ENCODE measurements around the gene PIH1D2.
"Not testable (repeated sequence)": the region's sequence is repeated elsewhere in the genome, so short reads cannot be mapped to it uniquely, and the experiment has no call there.

PIH1D2 gene

GRCh38 chr11:112073941-112074811 is at the start of gene PIH1D2, which contains the start of gene NKAPD1:
PIH1D2 (minus strand) TSS chr11:112074017; CDS start chr11:112073174, 843 bp downstream.
NKAPD1 (plus strand) TSS chr11:112074299; CDS start chr11:112075575, 1,276 bp downstream.
- peak; percentile 89 to 96 for DNase-seq

- no peak for DNase-seq
Observed at GRCh38 chr11:112123129-112123528, 49.3 kb upstream of the PIH1D2 start.

DNA sequence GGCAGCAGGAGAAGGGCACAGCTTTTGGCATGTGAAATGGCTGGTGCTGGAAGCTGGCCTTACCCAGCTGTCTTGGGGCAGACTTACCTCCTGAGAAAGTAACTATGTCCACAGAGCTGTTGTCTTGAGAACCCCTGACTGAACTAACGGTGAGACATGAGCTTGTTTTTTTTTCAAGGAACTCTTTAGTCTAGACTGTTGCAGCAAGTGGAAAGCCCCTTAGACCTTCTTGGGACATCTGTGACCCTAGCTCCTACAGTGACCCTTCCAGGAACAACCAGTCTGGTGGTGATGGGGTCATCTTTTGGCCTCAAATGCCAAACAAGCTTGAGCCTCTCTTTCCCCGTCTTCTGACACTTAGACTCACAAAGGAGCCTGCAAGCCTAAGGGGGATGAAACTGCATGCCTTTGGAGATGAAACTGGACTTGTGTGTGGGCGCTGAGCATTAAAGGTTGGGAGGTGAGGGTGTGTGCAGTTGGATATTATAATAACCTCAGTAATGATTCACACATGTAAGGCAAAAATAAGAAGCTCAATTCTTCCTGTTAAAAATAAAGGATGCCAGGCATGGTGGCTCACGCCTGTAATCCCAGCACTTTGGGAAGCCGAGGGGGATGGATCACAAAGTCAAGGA is 48.3 kb upstream of the PIH1D2 start:
- DNase-seq, result no peak

DNA sequence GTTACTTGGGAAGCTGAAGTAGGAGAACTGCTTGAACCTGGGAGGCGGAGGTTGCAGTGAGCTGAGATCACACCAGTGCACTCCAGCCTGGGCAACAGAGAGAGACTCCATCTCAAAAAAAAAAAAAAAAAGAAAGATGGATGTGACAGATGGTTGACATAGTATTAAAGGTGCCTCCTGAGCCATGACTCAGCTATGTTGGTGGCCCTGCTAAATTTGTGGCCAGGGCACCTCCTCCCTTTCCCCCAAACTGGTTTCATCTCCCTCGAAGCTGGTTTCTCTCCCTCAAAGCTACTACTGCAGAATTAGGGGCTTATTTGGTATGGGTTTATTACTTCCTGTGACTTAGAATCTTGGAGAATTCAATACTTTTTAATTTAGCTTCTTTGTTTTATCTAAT is 44.4 kb upstream of the PIH1D2 start:
- no peak for DNase-seq

GRCh38 chr11:112115386-112115785 is 41.6 kb upstream of the PIH1D2 start:
- DNase-seq, result no peak

DNA sequence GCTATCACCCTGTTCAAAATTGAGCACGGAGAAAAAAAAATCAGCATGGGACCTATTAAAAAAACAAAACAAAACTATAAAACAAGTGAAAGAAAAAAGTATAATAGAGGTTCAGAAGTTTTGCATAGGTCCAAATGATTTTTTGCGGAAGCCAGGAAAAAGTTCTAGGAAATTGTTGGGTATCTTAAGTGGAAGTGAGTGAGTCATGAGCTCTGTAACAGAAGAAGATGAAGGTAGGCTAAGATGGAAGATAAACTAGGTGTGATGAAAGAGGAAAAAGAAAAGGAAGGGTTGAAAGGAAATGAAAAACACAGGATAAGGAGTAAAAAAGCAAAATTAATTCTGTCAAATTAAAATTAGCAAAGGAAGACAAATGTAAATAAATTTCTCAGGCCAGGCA is 40.6 kb upstream of the PIH1D2 start:
- no peak for DNase-seq

- DNase-seq, result peak; percentile 84 to 95
Observed at GRCh38 chr11:112113539-112114457, 40.0 kb upstream of the PIH1D2 start.

GRCh38 chr11:112106070-112106469 is 32.3 kb upstream of the PIH1D2 start:
- DNase-seq, result no peak

DNA sequence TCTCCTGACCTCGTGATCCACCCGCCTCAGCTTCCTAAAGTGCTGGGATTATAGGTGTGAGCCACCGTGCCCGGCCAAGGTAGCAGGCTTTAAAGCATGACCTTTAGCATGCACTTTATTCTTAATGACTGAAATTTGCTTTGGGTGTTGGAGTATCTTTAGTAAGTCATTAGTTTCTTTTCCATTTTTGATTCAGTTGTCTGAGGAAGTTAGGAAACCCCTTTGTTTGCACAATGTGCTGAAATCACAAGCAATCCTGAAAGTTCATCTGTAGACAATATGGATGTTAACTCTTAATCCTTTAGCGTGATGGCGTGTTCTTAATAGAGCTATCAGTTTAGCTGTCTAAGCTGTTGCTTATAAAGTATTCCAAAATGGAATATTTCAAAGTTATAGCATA is 29.6 kb upstream of the PIH1D2 start:
- DNase-seq, result no peak

DNA sequence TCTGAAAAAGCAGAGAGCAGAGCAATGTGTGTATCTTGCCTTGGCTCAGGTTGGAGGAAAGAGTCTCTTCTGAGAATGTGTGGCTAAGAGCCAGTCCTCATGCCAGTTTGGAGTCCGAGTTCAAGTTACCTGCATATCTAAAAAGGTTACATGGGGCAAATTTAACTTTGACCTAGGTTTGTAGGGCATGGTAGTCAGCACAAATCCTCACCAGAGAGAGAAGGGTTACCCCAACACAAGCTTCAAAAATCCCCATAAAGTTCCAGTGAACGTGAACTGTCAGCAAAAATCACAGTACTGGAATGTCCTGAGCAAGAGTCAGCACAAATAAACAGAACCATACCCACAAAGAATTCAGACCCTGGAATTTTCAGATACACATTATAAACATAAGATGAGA is 26.6 kb upstream of the PIH1D2 start:
- DNase-seq, result no peak

DNA sequence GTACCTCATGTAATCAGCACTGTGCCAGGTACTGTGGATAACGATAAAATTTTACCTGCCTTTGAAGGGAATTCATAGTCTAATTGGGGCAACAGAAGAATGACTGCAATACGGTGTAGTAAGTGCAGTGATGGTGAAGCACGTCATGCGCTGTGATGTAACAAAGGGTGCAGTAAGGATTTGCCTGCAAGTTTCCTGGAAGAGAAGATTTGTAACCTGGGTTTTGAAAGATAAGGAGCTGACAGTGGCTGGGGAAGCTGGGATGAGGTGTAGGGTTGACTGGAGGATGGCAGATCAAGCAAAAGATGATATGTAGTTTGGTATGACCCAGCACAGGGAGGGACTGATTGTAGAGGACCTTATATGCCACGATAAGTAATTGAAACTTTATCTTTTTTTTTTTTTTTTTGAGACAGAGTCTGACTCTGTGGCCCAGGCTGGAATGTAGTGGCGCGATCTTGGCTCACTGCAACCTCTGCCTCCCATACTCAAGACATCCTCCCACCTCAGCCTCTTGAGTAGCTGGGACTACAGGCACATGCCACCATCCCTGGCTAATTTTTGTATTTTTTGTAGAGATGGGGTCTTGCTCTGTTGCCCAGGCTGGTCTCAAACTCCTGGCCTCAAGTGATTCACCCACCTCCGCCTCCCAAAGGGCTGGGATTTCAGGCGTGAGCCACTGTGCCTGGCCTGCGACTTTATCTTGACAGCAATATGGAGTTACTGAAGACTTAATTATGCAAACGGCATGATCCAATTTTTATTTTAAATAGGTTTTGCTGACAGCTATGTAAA is 24.1 kb upstream of the PIH1D2 start:
- no peak for DNase-seq

DNA sequence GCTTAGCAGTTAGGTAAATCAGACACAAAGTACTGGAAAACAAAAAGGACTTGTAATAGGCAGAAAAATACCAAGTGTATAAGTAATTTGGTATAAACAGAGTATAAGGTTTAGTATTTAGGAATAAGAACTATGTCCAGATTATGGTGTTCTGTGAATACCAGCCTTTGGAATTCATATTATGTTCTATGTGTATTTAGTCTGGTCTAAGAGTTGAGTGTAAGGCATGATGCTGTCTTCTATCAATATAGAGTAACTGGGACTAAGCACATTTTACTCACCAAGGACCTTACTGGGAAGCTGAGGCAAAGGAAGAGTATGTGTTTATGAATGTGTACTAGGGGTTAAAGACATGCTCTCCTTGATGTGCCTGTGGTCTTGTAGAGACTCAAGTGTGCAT is 22.4 kb upstream of the PIH1D2 start:
- DNase-seq, result no peak

- not testable (repeated sequence) for DNase-seq
Observed at GRCh38 chr11:112095302-112095701, 21.5 kb upstream of the PIH1D2 start.

- DNase-seq, result no peak
Observed at GRCh38 chr11:112087212-112087611, 13.4 kb upstream of the PIH1D2 start.

DNA sequence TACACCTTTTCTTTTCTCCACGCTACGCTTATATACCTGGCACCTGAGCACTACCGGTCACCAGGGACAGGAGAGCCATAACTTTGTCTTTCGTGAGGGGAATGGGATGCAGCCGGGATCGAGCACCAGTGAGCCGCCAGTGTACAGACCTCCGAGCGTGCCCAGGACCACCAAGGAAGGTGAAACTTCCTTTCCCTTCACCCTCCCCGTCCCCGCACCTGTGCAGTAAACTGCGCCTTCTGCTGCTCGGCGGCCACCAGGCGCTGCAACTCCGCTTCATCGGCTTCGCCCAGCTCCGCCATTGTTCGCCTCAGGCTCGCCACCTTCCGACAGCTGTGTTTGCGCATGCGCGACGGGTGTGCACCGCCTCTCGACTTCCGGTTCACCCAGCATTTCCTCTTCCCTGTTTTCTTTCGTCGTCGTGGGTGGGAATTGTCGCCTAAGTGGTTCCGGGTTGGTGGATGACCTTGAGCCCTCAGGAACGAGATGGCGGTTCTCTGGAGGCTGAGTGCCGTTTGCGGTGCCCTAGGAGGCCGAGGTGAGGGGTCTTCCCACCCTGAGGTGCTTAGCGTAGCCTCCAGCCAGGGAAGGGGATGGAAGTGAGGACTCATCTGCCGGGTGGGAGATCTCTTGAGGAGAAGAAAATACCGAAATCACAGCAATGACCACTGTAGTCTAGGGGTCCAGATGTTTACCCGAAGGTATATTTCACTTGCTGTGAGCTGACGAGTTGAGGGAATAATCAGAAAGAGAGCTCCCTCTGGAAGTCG is 12.8 kb upstream of the PIH1D2 start, which contains the start of the genes SDHD and TIMM8B:
TSS of gene SDHD (plus strand) at position 452 of the 770 bp plus-strand sequence. CDS start at position 487, 35 bp downstream.
TSS of gene TIMM8B (minus strand) at position 335 of the 770 bp plus-strand sequence. CDS start at position 302, 33 bp downstream.
- peak; percentile 97 to 98 for DNase-seq

GRCh38 chr11:112085822-112086421 is 12.1 kb upstream of the PIH1D2 start:
- peak; percentile 43 to 49 for DNase-seq

DNA sequence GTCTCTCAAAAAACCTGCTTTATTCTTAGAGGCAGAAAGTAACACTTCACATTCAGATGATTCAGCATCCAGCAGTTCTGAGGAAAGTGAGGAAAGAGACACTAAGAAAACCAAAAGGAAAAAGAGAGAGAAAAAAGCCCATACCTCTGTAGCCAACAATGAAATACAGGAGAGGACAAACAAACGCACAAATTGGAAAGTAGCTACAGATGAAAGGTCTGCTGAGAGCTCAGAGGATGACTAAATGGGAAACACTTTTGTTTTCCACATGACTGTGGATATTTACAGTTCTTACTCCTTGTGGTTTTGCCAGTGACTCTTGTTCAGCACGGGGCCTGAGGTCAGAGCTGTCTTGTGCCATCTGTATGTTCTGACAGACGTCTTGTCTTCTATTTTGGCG is 8.9 kb upstream of the PIH1D2 start:
- DNase-seq, result no peak

GRCh38 chr11:112062923-112063322 is 10.9 kb downstream of the PIH1D2 start:
- DNase-seq, result no peak

GRCh38 chr11:112058103-112058502 is 15.7 kb downstream of the PIH1D2 start:
- DNase-seq, result no peak

DNA sequence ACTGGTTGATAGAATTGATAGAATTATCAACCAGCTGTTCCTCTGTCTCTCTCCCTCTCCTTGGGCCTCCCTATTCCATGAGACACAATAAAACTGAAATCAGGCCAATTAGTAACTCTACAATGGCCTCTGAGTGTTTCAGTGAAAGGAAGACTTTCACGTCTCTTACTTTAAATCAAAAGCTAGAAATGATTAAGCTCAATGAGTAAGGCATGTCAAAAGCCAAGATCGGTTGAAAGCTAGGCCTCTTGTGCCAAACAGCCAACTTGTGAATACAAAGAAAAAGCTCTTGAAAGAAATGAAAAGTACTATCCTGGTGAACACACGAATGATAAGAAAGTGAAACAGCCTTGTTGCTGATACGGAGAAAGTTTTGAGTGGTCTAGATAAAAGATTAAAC is 16.6 kb downstream of the PIH1D2 start:
- no peak for DNase-seq

DNA sequence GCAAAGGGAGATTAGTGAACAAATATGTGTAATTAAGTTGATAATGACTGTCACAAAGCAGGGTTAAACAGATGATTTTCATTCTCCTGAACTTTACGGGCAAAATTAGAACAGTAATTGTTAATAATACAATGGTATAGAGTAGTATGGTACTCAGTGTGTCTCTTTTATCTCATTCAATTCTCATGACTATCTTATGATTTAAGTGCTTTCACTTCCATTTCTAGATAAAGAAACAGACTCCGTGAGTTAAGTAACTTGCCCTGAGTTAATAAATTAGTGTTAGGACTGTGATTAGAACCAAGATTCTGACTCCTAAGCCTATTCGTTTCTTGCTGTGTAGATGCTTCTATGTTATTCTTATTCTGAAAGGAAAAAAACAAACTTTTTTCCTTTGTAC is 22.0 kb downstream of the PIH1D2 start:
- no peak for DNase-seq
